Osteocyte (in vitro differentiated cells): ENCODE data around the gene WNK3. TPM values are rescaled to one million over a fixed set of nuclear protein-coding genes. Genes with fewer than 3 reads are reported as not detected.

ENCODE experiments used
- DNase-seq: peaks from one replicate; pipeline ENCODE4 v3.0.0; 2021; ENCODE audit warnings: mixed read lengths; ENCODE audit not compliant: unreplicated experiment; ENCODE audit errors: extremely low spot score
- H3K27ac Mint-ChIP-seq: one replicate; pipeline ENCODE4 v1.8.0; 2021; ENCODE audit warnings: mild to moderate bottlenecking, mixed read lengths; ENCODE audit not compliant: unreplicated experiment
- H3K27me3 Mint-ChIP-seq: one replicate; pipeline ENCODE4 v1.8.0; 2021; ENCODE audit warnings: mixed read lengths; ENCODE audit not compliant: unreplicated experiment
- H3K36me3 Mint-ChIP-seq: one replicate; pipeline ENCODE4 v1.8.0; 2021; ENCODE audit warnings: mixed read lengths; ENCODE audit not compliant: unreplicated experiment
- H3K4me1 Mint-ChIP-seq: one replicate; pipeline ENCODE4 v1.8.0; 2021; ENCODE audit warnings: mixed read lengths; ENCODE audit not compliant: unreplicated experiment
- H3K4me3 Mint-ChIP-seq: one replicate; pipeline ENCODE4 v1.8.0; 2021; ENCODE audit warnings: mild to moderate bottlenecking, moderate library complexity, mixed read lengths; ENCODE audit not compliant: unreplicated experiment
- H3K9me3 Mint-ChIP-seq: one replicate; pipeline ENCODE4 v1.8.0; 2021; ENCODE audit warnings: mixed read lengths; ENCODE audit not compliant: unreplicated experiment
- total RNA-seq: library from RNA; stranded (reverse); gene quantifications from 2 replicates; pipeline ENCODE4 v1.2.1, GENCODE V29; 2021
- TF ChIP-seq, protein P1 (sequence below): fragments of 200-600 bp; sonication (generic); IDR thresholded peaks from 2 replicates; pipeline ENCODE4 v1.5.0; 2021; ENCODE audit warnings: antibody characterized with exemption, mild to moderate bottlenecking, moderate library complexity

WNK3 gene
- total RNA-seq, 1 donor from 2014 or later: 3.9 TPM

DNA sequence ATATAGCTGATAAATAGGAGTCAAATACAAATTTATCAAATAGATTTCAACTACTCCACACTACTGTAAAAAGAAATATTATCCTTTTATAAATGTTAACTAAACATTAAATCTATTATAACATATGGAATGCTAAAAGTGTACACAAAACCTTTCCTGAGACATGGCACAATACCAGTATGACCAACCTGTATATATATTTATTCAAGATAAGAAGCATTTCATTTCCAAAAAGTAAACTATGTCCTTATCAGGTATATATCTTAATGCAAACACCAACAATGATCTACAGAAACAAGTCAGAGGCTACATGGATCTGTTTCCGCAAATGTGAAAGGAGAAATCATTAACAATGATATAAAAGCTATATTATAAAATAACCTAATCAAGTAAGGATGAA lies 37.8 kb downstream of the WNK3 start:
- H3K36me3 Mint-ChIP-seq: no peaks in the 10 kb centered on the region

DNA sequence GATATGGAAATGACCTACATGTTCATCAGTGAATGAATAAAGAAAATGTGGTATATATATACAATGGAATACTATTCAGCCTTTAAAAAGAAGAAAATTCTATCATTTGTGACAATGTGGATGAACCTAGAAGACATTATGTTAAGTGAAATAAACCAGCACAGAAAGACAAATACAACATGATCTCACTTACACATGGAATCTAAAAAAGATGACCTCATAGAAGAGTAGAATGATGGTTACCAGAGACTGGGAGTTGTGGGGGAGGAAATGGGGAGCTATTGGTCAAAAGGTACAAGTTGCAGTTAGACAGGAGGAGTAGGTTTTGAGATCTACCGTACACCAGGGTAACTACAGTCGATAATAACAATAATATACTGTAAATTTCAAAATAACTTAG lies 51.5 kb downstream of the WNK3 start:
- Mint-ChIP-seq H3K9me3 (peaks cover 7% of the 10 kb centered on the region), H3K27ac (no peak overlapping the region), H3K36me3 (peaks cover 5% of the 10 kb centered on the region), H3K4me3 (no peak overlapping the region), H3K4me1 (no peaks in the 10 kb centered on the region), H3K27me3 (no peaks in the 10 kb centered on the region)
- DNase-seq: no peak
- TF ChIP-seq, protein P1, sequence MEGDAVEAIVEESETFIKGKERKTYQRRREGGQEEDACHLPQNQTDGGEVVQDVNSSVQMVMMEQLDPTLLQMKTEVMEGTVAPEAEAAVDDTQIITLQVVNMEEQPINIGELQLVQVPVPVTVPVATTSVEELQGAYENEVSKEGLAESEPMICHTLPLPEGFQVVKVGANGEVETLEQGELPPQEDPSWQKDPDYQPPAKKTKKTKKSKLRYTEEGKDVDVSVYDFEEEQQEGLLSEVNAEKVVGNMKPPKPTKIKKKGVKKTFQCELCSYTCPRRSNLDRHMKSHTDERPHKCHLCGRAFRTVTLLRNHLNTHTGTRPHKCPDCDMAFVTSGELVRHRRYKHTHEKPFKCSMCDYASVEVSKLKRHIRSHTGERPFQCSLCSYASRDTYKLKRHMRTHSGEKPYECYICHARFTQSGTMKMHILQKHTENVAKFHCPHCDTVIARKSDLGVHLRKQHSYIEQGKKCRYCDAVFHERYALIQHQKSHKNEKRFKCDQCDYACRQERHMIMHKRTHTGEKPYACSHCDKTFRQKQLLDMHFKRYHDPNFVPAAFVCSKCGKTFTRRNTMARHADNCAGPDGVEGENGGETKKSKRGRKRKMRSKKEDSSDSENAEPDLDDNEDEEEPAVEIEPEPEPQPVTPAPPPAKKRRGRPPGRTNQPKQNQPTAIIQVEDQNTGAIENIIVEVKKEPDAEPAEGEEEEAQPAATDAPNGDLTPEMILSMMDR: no peak

More for the DNA sequence above, 37.8 kb downstream of the WNK3 start:
- DNase-seq: no peak
- Mint-ChIP-seq H3K27me3 (no peaks in the 10 kb centered on the region), H3K9me3 (peaks cover 5% of the 10 kb centered on the region), H3K4me3 (no peak overlapping the region), H3K4me1 (no peaks in the 10 kb centered on the region), H3K27ac (no peak overlapping the region)
- TF ChIP-seq, protein P1: no peak

DNA sequence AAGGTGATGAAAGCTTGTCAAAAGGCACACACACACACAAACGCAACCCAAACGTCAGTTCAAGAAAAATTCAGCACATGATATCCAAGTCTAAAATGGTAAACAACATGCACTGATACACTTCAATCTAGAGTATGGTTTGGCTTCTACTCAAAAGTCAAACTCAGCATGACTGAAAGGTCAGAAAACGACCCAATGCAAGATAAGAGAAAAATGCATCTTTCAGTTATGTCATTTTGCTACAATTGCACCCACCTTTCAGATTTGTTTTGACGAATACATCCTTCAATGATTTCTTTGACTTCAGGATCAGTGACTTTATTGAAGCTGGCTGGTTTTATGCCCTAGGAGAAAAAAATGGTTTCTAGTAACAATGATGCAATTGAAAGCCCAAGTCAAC lies 56.3 kb downstream of the WNK3 start:
- Mint-ChIP-seq H3K4me3 (no peak overlapping the region), H3K36me3 (peaks cover 4% of the 10 kb centered on the region), H3K27me3 (no peaks in the 10 kb centered on the region)

DNA sequence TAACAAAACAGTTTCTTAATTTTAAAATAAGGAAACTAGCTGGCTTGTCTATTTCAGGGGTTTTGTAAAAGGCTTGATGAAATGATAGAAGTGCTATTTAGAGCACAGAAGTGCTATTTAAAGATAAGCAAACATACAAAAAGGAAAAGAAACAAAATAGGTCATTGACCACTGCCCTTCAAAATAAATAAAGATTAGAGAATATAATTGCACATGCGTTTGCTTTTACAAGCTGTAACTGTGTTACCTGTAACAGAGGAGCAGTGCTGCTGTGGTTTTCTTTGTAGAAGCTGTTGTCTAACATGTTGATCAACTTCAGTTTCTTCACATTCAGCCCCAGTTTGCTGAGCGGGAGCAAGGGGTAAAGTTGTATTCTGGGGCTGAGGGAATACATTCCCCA lies 63.5 kb downstream of the WNK3 start:
- peaks cover 4% of the 10 kb centered on the region for H3K36me3 Mint-ChIP-seq
- H3K4me3 Mint-ChIP-seq: no peak overlapping the region
- TF ChIP-seq, protein P1: no peak
- H3K27ac Mint-ChIP-seq: no peak overlapping the region
- H3K9me3 Mint-ChIP-seq: no peaks in the 10 kb centered on the region
- H3K27me3 Mint-ChIP-seq: no peaks in the 10 kb centered on the region
- no peaks in the 10 kb centered on the region for H3K4me1 Mint-ChIP-seq
- no peak for DNase-seq

More for the DNA sequence above, 56.3 kb downstream of the WNK3 start:
- no peak for DNase-seq
- Mint-ChIP-seq H3K4me1 (no peaks in the 10 kb centered on the region), H3K9me3 (peaks cover 6% of the 10 kb centered on the region), H3K27ac (no peak overlapping the region)
- TF ChIP-seq, protein P1: no peak

DNA sequence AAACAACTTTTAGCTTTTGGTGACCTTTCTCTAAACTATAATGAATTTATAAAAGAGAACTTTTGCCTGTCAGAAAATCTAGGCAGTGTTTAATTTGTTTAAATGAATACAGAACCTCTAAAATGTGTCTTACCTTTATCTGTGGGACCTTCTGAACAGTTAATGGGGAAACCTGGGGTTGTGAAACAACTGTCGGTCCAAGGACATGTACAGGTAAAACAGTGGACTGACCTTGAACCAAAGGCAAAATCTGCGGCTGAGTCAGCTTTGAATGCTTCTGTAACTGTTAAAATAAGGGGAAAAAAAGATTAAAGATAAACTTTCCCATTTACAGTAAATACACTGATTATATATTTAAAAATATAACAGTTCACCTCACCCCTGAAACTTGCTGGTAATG lies 65.1 kb downstream of the WNK3 start:
- H3K27ac Mint-ChIP-seq: no peak overlapping the region
- H3K9me3 Mint-ChIP-seq: no peaks in the 10 kb centered on the region
- TF ChIP-seq, protein P1: no peak
- no peak overlapping the region for H3K4me3 Mint-ChIP-seq
- DNase-seq: no peak
- peaks cover 4% of the 10 kb centered on the region for H3K36me3 Mint-ChIP-seq
- H3K4me1 Mint-ChIP-seq: no peaks in the 10 kb centered on the region
- no peaks in the 10 kb centered on the region for H3K27me3 Mint-ChIP-seq
